Chondrocyte (in vitro differentiated cells): ENCODE results near the gene ITGB3. TPM values are rescaled to one million over a fixed set of nuclear protein-coding genes. Genes with fewer than 3 reads are reported as not detected.
"Not testable (repeated sequence)": the region's sequence is repeated elsewhere in the genome, so short reads cannot be mapped to it uniquely, and the experiment has no call there.

ENCODE experiments used
- DNase-seq: peaks from one replicate; pipeline ENCODE4 v3.0.0; 2021; ENCODE audit warnings: mixed read lengths, low spot score
- H3K27ac Mint-ChIP-seq: one replicate; pipeline ENCODE4 v1.8.0; 2021; ENCODE audit warnings: mild to moderate bottlenecking, moderate library complexity, mixed read lengths; ENCODE audit not compliant: unreplicated experiment
- H3K27me3 Mint-ChIP-seq: 2 replicates; pipeline ENCODE4 v1.8.0; 2021; ENCODE audit warnings: low read depth, mixed read lengths
- H3K36me3 Mint-ChIP-seq: 2 replicates; pipeline ENCODE4 v1.8.0; 2021; ENCODE audit warnings: low read depth, mixed read lengths
- H3K4me1 Mint-ChIP-seq: 2 replicates; pipeline ENCODE4 v1.8.0; 2021; ENCODE audit warnings: low read depth, mild to moderate bottlenecking, mixed read lengths
- H3K4me3 Mint-ChIP-seq: one replicate; pipeline ENCODE4 v1.8.0; 2021; ENCODE audit warnings: mild to moderate bottlenecking, moderate library complexity, mixed read lengths; ENCODE audit not compliant: unreplicated experiment
- H3K9me3 Mint-ChIP-seq: 2 replicates; pipeline ENCODE4 v1.8.0; 2021; ENCODE audit warnings: low read depth, mixed read lengths
- total RNA-seq: library from RNA; stranded (reverse); gene quantifications from 3 replicates; pipeline ENCODE4 v1.2.1, GENCODE V29; 2021
- TF ChIP-seq, protein P1 (sequence below): fragments of 200-600 bp; sonication (generic); IDR thresholded peaks from 2 replicates; pipeline ENCODE4 v1.5.0; 2021; ENCODE audit warnings: antibody characterized with exemption, mild to moderate bottlenecking, moderate library complexity

Gene ITGB3
- total RNA-seq, 1 donor from 2014 or later: 10.5 TPM

DNA sequence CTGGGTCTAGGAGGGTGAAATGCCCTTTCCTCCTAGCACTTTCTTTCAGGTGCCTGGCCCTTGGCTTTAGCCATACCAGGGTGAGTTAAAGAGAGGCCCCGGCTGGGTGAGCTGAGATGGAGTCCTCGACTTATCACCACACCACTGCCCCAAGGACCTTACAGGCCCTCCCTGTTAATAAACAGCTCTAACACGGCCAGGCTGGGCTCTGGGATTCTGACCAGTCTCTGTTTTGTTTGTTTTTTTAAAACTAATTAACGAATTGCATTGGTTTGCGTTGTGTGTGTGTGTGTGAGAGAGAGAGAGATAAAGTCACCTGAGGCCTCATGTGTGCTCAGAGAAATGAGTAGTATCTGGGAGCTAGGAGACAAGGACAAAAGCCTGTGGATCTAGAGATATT is 30.2 kb upstream of the ITGB3 start:
- TF ChIP-seq, protein P1, sequence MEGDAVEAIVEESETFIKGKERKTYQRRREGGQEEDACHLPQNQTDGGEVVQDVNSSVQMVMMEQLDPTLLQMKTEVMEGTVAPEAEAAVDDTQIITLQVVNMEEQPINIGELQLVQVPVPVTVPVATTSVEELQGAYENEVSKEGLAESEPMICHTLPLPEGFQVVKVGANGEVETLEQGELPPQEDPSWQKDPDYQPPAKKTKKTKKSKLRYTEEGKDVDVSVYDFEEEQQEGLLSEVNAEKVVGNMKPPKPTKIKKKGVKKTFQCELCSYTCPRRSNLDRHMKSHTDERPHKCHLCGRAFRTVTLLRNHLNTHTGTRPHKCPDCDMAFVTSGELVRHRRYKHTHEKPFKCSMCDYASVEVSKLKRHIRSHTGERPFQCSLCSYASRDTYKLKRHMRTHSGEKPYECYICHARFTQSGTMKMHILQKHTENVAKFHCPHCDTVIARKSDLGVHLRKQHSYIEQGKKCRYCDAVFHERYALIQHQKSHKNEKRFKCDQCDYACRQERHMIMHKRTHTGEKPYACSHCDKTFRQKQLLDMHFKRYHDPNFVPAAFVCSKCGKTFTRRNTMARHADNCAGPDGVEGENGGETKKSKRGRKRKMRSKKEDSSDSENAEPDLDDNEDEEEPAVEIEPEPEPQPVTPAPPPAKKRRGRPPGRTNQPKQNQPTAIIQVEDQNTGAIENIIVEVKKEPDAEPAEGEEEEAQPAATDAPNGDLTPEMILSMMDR: no peak
- H3K27ac Mint-ChIP-seq: no peak overlapping the region
- H3K4me3 Mint-ChIP-seq: no peak overlapping the region
- no peaks in the 10 kb centered on the region for H3K36me3 Mint-ChIP-seq
- peaks cover 5% of the 10 kb centered on the region for H3K9me3 Mint-ChIP-seq
- no peaks in the 10 kb centered on the region for H3K27me3 Mint-ChIP-seq
- no peak for DNase-seq
- H3K4me1 Mint-ChIP-seq: peaks cover 36% of the 10 kb centered on the region

DNA sequence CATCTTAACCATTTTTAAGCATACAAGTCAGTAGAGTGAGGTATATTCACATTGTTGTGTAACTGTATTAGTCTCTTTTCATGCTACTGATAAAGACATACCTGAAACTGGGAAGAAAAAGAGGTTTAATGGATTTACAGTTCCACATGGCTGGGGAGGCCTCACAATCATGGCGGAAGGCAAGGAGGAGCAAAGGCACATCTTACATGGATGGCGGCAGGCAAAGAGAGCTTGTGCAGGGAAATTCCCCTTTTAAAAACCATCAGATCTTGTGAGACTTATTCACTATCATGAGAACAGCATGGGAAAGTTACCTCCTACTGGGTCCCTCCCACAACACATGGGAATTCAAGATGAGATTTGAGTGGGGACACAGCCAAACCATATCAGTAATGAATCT is 29.6 kb upstream of the ITGB3 start:
- not testable (repeated sequence) for H3K36me3 Mint-ChIP-seq, H3K9me3 Mint-ChIP-seq, H3K4me3 Mint-ChIP-seq, H3K27ac Mint-ChIP-seq, DNase-seq, H3K27me3 Mint-ChIP-seq
- H3K4me1 Mint-ChIP-seq: peaks cover 36% of the 10 kb centered on the region

GRCh38 chr17:47224966-47225365 is 28.7 kb upstream of the ITGB3 start:
- Mint-ChIP-seq H3K9me3 (peaks cover 5% of the 10 kb centered on the region), H3K36me3 (no peaks in the 10 kb centered on the region), H3K27ac (peak overlapping the region; percentile 93), H3K4me3 (no peak overlapping the region), H3K4me1 (peaks cover 43% of the 10 kb centered on the region), H3K27me3 (no peaks in the 10 kb centered on the region)
- TF ChIP-seq, protein P1: no peak
- DNase-seq: no peak

GRCh38 chr17:47225436-47225858 is 28.2 kb upstream of the ITGB3 start:
- Mint-ChIP-seq H3K4me3 (no peak overlapping the region), H3K27ac (peak overlapping the region; percentile 93)
- DNase-seq: no peak

GRCh38 chr17:47225911-47226688 is 27.5 kb upstream of the ITGB3 start:
- Mint-ChIP-seq H3K4me1 (peaks cover 48% of the 10 kb centered on the region), H3K27me3 (no peaks in the 10 kb centered on the region), H3K4me3 (no peak overlapping the region), H3K36me3 (no peaks in the 10 kb centered on the region), H3K27ac (peak overlapping the region; percentile 93), H3K9me3 (peaks cover 5% of the 10 kb centered on the region)
- DNase-seq: no peak
- TF ChIP-seq, protein P1: no peak

More at GRCh38 chr17:47225436-47225858, 28.2 kb upstream of the ITGB3 start:
- TF ChIP-seq, protein P1: no peak
- H3K27me3 Mint-ChIP-seq: no peaks in the 10 kb centered on the region
- no peaks in the 10 kb centered on the region for H3K36me3 Mint-ChIP-seq
- peaks cover 45% of the 10 kb centered on the region for H3K4me1 Mint-ChIP-seq
- H3K9me3 Mint-ChIP-seq: peaks cover 5% of the 10 kb centered on the region

GRCh38 chr17:47227862-47228261 is 25.8 kb upstream of the ITGB3 start:
- no peak for DNase-seq
- Mint-ChIP-seq H3K27me3 (no peaks in the 10 kb centered on the region), H3K27ac (no peak overlapping the region)

More at GRCh38 chr17:47227862-47228261, 25.8 kb upstream of the ITGB3 start:
- Mint-ChIP-seq H3K9me3 (peaks cover 5% of the 10 kb centered on the region), H3K36me3 (no peaks in the 10 kb centered on the region), H3K4me3 (no peak overlapping the region), H3K4me1 (peaks cover 48% of the 10 kb centered on the region)
- TF ChIP-seq, protein P1: no peak
